ENCODE measurements around the gene GPR4. TPM values are rescaled to one million over a fixed set of nuclear protein-coding genes. Genes with fewer than 3 reads are reported as not detected.

Gene GPR4
- polyA plus RNA-seq, 1 donor from 2014 or later: 0.25 TPM

- Histone ChIP-seq H3K27me3 (ENCODE audit: insufficient read depth, low read depth, low read length) (no peaks in the 10 kb centered on the region), H4K20me1 (ENCODE audit: insufficient read depth) (no peaks in the 10 kb centered on the region), H3K4me2 (ENCODE audit: low read length) (no peak overlapping the region), H3K4me3 (ENCODE audit: low read length) (no peak overlapping the region), H3K9ac (ENCODE audit: low read length) (no peak overlapping the region), H2AFZ (ENCODE audit: low read depth, low read length) (no peak overlapping the region), H3K79me2 (replicated peaks; ENCODE audit: insufficient read depth, low read length) (no peaks in the 10 kb centered on the region), H3K9me2 (ENCODE audit: insufficient read depth, low read length) (no peaks in the 10 kb centered on the region), H3K36me3 (ENCODE audit: insufficient read depth, low read length) (no peaks in the 10 kb centered on the region), H3K27ac (ENCODE audit: low read length) (no peak overlapping the region), H3K9me3 (ENCODE audit: low read length) (no peaks in the 10 kb centered on the region), H3F3A (ENCODE audit: insufficient read depth, low read length, poor library complexity, severe bottlenecking) (no peaks in the 10 kb centered on the region)
- TF ChIP-seq EZH2 (IDR thresholded peaks at IDR 0.05; ENCODE audit: borderline replicate concordance, insufficient read depth, low read length, poor library complexity, severe bottlenecking) (no peak), TAF1 (IDR thresholded peaks at IDR 0.05; ENCODE audit: low read depth) (no peak), POLR2AphosphoS5 (IDR thresholded peaks at IDR 0.05) (no peak), SMC3 (conservative IDR thresholded peaks at IDR 0.05; ENCODE audit: poor library complexity) (no peak), CTCF (IDR thresholded peaks at IDR 0.05; ENCODE audit: poor library complexity, severe bottlenecking) (no peak), MXI1 (conservative IDR thresholded peaks at IDR 0.05; ENCODE audit: poor library complexity, severe bottlenecking) (no peak), RAD21 (conservative IDR thresholded peaks at IDR 0.05) (no peak), EP300 (conservative IDR thresholded peaks at IDR 0.05; ENCODE audit: poor library complexity, severe bottlenecking) (no peak)
- TF ChIP-seq, protein P1, sequence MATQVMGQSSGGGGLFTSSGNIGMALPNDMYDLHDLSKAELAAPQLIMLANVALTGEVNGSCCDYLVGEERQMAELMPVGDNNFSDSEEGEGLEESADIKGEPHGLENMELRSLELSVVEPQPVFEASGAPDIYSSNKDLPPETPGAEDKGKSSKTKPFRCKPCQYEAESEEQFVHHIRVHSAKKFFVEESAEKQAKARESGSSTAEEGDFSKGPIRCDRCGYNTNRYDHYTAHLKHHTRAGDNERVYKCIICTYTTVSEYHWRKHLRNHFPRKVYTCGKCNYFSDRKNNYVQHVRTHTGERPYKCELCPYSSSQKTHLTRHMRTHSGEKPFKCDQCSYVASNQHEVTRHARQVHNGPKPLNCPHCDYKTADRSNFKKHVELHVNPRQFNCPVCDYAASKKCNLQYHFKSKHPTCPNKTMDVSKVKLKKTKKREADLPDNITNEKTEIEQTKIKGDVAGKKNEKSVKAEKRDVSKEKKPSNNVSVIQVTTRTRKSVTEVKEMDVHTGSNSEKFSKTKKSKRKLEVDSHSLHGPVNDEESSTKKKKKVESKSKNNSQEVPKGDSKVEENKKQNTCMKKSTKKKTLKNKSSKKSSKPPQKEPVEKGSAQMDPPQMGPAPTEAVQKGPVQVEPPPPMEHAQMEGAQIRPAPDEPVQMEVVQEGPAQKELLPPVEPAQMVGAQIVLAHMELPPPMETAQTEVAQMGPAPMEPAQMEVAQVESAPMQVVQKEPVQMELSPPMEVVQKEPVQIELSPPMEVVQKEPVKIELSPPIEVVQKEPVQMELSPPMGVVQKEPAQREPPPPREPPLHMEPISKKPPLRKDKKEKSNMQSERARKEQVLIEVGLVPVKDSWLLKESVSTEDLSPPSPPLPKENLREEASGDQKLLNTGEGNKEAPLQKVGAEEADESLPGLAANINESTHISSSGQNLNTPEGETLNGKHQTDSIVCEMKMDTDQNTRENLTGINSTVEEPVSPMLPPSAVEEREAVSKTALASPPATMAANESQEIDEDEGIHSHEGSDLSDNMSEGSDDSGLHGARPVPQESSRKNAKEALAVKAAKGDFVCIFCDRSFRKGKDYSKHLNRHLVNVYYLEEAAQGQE (IDR thresholded peaks at IDR 0.05; ENCODE audit: borderline replicate concordance): no peak
Observed at GRCh38 chr19:45556835-45557234, 45.2 kb downstream of the GPR4 start.

DNA sequence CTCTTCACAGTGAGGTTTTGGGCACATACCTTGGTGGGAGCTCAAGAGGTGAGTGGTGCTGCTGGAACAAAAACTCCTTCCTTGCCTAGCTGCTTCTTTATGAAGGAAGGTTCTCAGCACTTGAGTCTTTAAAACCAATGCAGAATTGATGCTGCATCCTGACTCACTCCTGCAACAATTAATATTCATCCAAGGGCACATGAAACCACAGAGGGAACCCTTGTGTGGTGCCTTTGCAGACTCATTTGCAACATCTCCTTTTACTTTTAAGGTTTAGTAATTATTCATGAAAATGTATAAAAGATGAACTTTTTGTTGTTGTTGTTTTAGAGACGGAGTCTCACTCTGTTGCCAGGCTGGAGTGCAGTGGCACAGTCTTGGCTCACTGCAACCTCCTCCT is 47.5 kb downstream of the GPR4 start:
- no peaks in the 10 kb centered on the region for H3K36me3 ChIP-seq (ENCODE audit: insufficient read depth, low read length)
- H3K9me3 ChIP-seq (ENCODE audit: low read length): no peaks in the 10 kb centered on the region
- TF ChIP-seq CTCF (IDR thresholded peaks at IDR 0.05; ENCODE audit: poor library complexity, severe bottlenecking): no peak
- TF ChIP-seq EZH2 (IDR thresholded peaks at IDR 0.05; ENCODE audit: borderline replicate concordance, insufficient read depth, low read length, poor library complexity, severe bottlenecking): no peak
- TF ChIP-seq, protein P1 (IDR thresholded peaks at IDR 0.05; ENCODE audit: borderline replicate concordance): no peak
- TF ChIP-seq SMC3 (conservative IDR thresholded peaks at IDR 0.05; ENCODE audit: poor library complexity): no peak
- no peak for TF ChIP-seq EP300 (conservative IDR thresholded peaks at IDR 0.05; ENCODE audit: poor library complexity, severe bottlenecking)
- TF ChIP-seq RAD21 (conservative IDR thresholded peaks at IDR 0.05): no peak
- TF ChIP-seq POLR2AphosphoS5 (IDR thresholded peaks at IDR 0.05): no peak
- no peak for TF ChIP-seq TAF1 (IDR thresholded peaks at IDR 0.05; ENCODE audit: low read depth)
- no peak for TF ChIP-seq MXI1 (conservative IDR thresholded peaks at IDR 0.05; ENCODE audit: poor library complexity, severe bottlenecking)
- no peaks in the 10 kb centered on the region for H3K27me3 ChIP-seq (ENCODE audit: insufficient read depth, low read depth, low read length)
- H4K20me1 ChIP-seq (ENCODE audit: insufficient read depth): no peaks in the 10 kb centered on the region
- H3K27ac ChIP-seq (ENCODE audit: low read length): no peak overlapping the region
- no peak overlapping the region for H3K4me3 ChIP-seq (ENCODE audit: low read length)
- H3K9ac ChIP-seq (ENCODE audit: low read length): no peak overlapping the region
- no peaks in the 10 kb centered on the region for H3K79me2 ChIP-seq (replicated peaks; ENCODE audit: insufficient read depth, low read length)
- H3K4me2 ChIP-seq (ENCODE audit: low read length): no peak overlapping the region
- no peak overlapping the region for H2AFZ ChIP-seq (ENCODE audit: low read depth, low read length)
- H3F3A ChIP-seq (ENCODE audit: insufficient read depth, low read length, poor library complexity, severe bottlenecking): no peaks in the 10 kb centered on the region
- H3K9me2 ChIP-seq (ENCODE audit: insufficient read depth, low read length): no peaks in the 10 kb centered on the region
